HEK293 (cell line): ENCODE measurements around the gene OVOL1.
A peak's percentile ranks its signal among the peaks of the same experiment; 100 is the strongest.

Experiments
- BCL11A ChIP-seq: fragments of 450-650 bp; formaldehyde crosslinking; IDR thresholded peaks from 2 replicates; pipeline ENCODE4 v1.5.1; 2016; ENCODE audit warnings: low read depth, missing biosample characterization, missing genetic modification characterization
- BCL11B ChIP-seq: fragments of 450-650 bp; formaldehyde crosslinking; IDR thresholded peaks from 2 replicates; pipeline ENCODE4 v1.5.1; 2016; ENCODE audit warnings: low read depth, missing biosample characterization, missing genetic modification characterization
- KLF1 ChIP-seq: fragments of 450-650 bp; formaldehyde crosslinking; IDR thresholded peaks from 2 replicates; pipeline ENCODE4 v1.5.1; 2016; ENCODE audit warnings: missing biosample characterization, missing genetic modification characterization
- MYNN ChIP-seq: fragments of 450-650 bp; formaldehyde crosslinking; IDR thresholded peaks from 2 replicates; pipeline ENCODE4 v1.5.1; 2016; ENCODE audit warnings: missing biosample characterization, missing genetic modification characterization, borderline replicate concordance
- OSR2 ChIP-seq: fragments of 450-650 bp; formaldehyde crosslinking; IDR thresholded peaks from 2 replicates; pipeline ENCODE4 v1.5.1; 2016; ENCODE audit warnings: missing biosample characterization, missing genetic modification characterization
- PRDM1 ChIP-seq: fragments of 450-650 bp; formaldehyde crosslinking; IDR thresholded peaks from 2 replicates; pipeline ENCODE4; 2016; ENCODE audit warnings: missing biosample characterization, missing genetic modification characterization
- SP3 ChIP-seq: fragments of 450-650 bp; formaldehyde crosslinking; IDR thresholded peaks from 2 replicates; pipeline ENCODE4 v1.5.1; 2016; ENCODE audit warnings: missing biosample characterization, missing genetic modification characterization
- ZBTB49 ChIP-seq: fragments of 450-650 bp; formaldehyde crosslinking; IDR thresholded peaks from 2 replicates; pipeline ENCODE4 v1.5.1; 2016; ENCODE audit warnings: missing biosample characterization, missing genetic modification characterization, low read depth
- ZBTB8A ChIP-seq: fragments of 450-650 bp; formaldehyde crosslinking; IDR thresholded peaks from 2 replicates; pipeline ENCODE4 v1.5.1; 2016; ENCODE audit warnings: missing biosample characterization, missing genetic modification characterization
- ZNF10 ChIP-seq: fragments of 450-650 bp; formaldehyde crosslinking; IDR thresholded peaks from 2 replicates; pipeline ENCODE4 v1.5.1; 2017; ENCODE audit warnings: missing biosample characterization, missing genetic modification characterization
- ZNF146 ChIP-seq: fragments of 450-650 bp; formaldehyde crosslinking; IDR thresholded peaks from 2 replicates; pipeline ENCODE4 v1.5.1; 2016; ENCODE audit warnings: missing biosample characterization, missing genetic modification characterization
- ZNF157 ChIP-seq: fragments of 450-650 bp; formaldehyde crosslinking; IDR thresholded peaks from 2 replicates; pipeline ENCODE4 v1.5.1; 2016; ENCODE audit warnings: missing biosample characterization, missing genetic modification characterization
- ZNF211 ChIP-seq: fragments of 450-650 bp; formaldehyde crosslinking; IDR thresholded peaks from 2 replicates; pipeline ENCODE4 v1.5.1; 2016; ENCODE audit warnings: low read depth, missing biosample characterization, missing genetic modification characterization
- ZNF341 ChIP-seq: fragments of 450-650 bp; formaldehyde crosslinking; IDR thresholded peaks from 2 replicates; pipeline ENCODE4; 2016; ENCODE audit warnings: low read depth, missing biosample characterization, missing genetic modification characterization
- ZNF398 ChIP-seq: fragments of 450-650 bp; formaldehyde crosslinking; IDR thresholded peaks from 2 replicates; pipeline ENCODE4 v1.5.1; 2017; ENCODE audit warnings: missing biosample characterization, missing genetic modification characterization
- ZNF426 ChIP-seq: fragments of 450-650 bp; formaldehyde crosslinking; IDR thresholded peaks from 2 replicates; pipeline ENCODE4 v1.5.1; 2017; ENCODE audit warnings: missing biosample characterization, missing genetic modification characterization, mild to moderate bottlenecking, inconsistent platforms, moderate library complexity
- ZNF449 ChIP-seq: fragments of 450-650 bp; formaldehyde crosslinking; IDR thresholded peaks from 2 replicates; pipeline ENCODE4 v1.5.1; 2017; ENCODE audit warnings: missing biosample characterization, mild to moderate bottlenecking, missing genetic modification characterization, moderate library complexity
- ZNF48 ChIP-seq: fragments of 450-650 bp; formaldehyde crosslinking; IDR thresholded peaks from 2 replicates; pipeline ENCODE4 v1.5.1; 2016; ENCODE audit warnings: missing biosample characterization, missing genetic modification characterization
- ZNF514 ChIP-seq: fragments of 450-650 bp; formaldehyde crosslinking; IDR thresholded peaks from 2 replicates; pipeline ENCODE4 v1.5.1; 2016; ENCODE audit warnings: missing biosample characterization, missing genetic modification characterization
- ZNF596 ChIP-seq: fragments of 450-650 bp; IDR thresholded peaks from 2 replicates; pipeline ENCODE4 v1.5.0; 2018; ENCODE audit warnings: missing biosample characterization, mild to moderate bottlenecking, missing genetic modification characterization, moderate library complexity
- ZNF664 ChIP-seq: fragments of 450-650 bp; formaldehyde crosslinking; IDR thresholded peaks from 2 replicates; pipeline ENCODE4 v1.5.1; 2016; ENCODE audit warnings: missing biosample characterization, missing genetic modification characterization
- ZNF677 ChIP-seq: fragments of 450-650 bp; IDR thresholded peaks from 2 replicates; pipeline ENCODE4 v1.5.0; 2018; ENCODE audit warnings: missing biosample characterization, mild to moderate bottlenecking, missing genetic modification characterization, moderate library complexity
- ZNF707 ChIP-seq: fragments of 450-650 bp; formaldehyde crosslinking; IDR thresholded peaks from 2 replicates; pipeline ENCODE4 v1.5.1; 2016; ENCODE audit warnings: missing biosample characterization, missing genetic modification characterization
- ZNF768 ChIP-seq: fragments of 450-650 bp; formaldehyde crosslinking; IDR thresholded peaks from 2 replicates; pipeline ENCODE4 v1.5.1; 2018; ENCODE audit warnings: missing biosample characterization, mild to moderate bottlenecking, missing genetic modification characterization
- ZNF791 ChIP-seq: fragments of 450-650 bp; formaldehyde crosslinking; IDR thresholded peaks from 2 replicates; pipeline ENCODE4 v1.5.1; 2016; ENCODE audit warnings: missing biosample characterization, missing genetic modification characterization
- ZSCAN23 ChIP-seq: fragments of 450-650 bp; formaldehyde crosslinking; IDR thresholded peaks from 2 replicates; pipeline ENCODE4 v1.5.1; 2016; ENCODE audit warnings: missing biosample characterization, missing genetic modification characterization
- TF ChIP-seq, protein P1 (sequence below): fragments of 450-650 bp; formaldehyde crosslinking; IDR thresholded peaks from 2 replicates; pipeline ENCODE4 v1.5.1; 2016; ENCODE audit warnings: missing biosample characterization, missing genetic modification characterization, borderline replicate concordance
- TF ChIP-seq, protein P2 (sequence below): fragments of 450-650 bp; formaldehyde crosslinking; IDR thresholded peaks from 2 replicates; pipeline ENCODE4 v1.5.1; 2016; ENCODE audit warnings: missing biosample characterization, missing genetic modification characterization

OVOL1 gene

DNA sequence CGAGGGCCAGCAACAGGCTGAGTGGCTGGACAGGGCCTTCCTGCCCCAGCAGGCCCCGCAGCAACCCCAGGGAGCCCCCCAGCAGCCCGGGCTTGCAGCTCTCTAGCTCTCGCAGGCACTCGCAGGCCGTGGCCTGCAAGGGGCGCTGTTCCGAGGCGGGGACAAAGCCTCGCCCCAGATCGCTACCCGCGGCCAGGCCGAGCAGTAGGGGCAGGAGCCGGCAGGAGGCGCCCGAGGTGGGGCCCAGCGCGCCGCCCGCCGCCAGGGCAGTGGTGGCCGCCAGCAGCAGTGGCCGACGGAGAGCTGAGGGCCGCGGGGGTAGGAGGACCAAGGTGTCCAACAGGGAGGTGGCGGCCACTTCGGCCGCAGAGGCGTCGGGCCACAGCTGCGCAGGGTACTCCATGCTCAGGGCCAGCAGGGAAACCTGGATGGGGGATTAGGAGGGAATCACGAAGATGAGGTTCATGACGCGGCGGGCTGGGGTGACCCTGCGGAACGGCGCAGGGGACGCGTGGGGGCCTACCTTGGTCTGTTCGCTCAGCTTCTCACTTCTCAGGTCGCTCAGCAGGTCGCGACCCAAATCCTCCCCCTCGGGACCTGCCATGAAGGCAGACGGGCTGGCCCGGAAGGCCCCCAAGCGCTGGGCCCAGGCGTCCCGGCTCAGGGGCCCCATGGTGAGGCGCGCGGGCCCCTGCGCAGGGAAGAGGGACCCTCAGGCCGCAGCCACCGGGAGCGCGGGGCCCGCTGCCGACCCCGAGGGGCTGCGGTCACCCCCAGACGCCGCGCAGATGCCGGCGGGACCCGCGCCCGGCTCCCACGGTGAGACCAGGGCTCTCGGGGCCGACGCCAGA is 6.7 kb upstream of the OVOL1 start (continued):
- TF ChIP-seq ZNF10 (tag by site-specific recombination) (peak; percentile 73), KLF1 (tag by site-specific recombination) (no peak), ZNF664 (no peak), ZNF341 (tag by site-specific recombination) (no peak), ZNF426 (tag by site-specific recombination) (no peak), ZBTB8A (tag by site-specific recombination) (peak; percentile 68), ZSCAN23 (tag by site-specific recombination) (no peak), MYNN (tag by site-specific recombination) (no peak), ZNF157 (tag by site-specific recombination) (no peak), ZNF596 (tag by site-specific recombination) (no peak), ZNF514 (no peak), ZNF707 (tag by site-specific recombination) (no peak), ZNF791 (tag by site-specific recombination) (no peak), ZNF449 (tag by site-specific recombination) (no peak), OSR2 (tag by site-specific recombination) (no peak), ZNF211 (no peak), BCL11B (tag by site-specific recombination) (no peak), ZNF398 (tag by site-specific recombination) (no peak), BCL11A (tag by site-specific recombination) (no peak), ZNF677 (no peak), PRDM1 (no peak), SP3 (tag by site-specific recombination) (no peak), ZNF146 (tag by site-specific recombination) (no peak), ZNF768 (tag by site-specific recombination) (no peak), ZBTB49 (tag by site-specific recombination) (no peak), ZNF48 (tag by site-specific recombination) (no peak)
- TF ChIP-seq, protein P1, sequence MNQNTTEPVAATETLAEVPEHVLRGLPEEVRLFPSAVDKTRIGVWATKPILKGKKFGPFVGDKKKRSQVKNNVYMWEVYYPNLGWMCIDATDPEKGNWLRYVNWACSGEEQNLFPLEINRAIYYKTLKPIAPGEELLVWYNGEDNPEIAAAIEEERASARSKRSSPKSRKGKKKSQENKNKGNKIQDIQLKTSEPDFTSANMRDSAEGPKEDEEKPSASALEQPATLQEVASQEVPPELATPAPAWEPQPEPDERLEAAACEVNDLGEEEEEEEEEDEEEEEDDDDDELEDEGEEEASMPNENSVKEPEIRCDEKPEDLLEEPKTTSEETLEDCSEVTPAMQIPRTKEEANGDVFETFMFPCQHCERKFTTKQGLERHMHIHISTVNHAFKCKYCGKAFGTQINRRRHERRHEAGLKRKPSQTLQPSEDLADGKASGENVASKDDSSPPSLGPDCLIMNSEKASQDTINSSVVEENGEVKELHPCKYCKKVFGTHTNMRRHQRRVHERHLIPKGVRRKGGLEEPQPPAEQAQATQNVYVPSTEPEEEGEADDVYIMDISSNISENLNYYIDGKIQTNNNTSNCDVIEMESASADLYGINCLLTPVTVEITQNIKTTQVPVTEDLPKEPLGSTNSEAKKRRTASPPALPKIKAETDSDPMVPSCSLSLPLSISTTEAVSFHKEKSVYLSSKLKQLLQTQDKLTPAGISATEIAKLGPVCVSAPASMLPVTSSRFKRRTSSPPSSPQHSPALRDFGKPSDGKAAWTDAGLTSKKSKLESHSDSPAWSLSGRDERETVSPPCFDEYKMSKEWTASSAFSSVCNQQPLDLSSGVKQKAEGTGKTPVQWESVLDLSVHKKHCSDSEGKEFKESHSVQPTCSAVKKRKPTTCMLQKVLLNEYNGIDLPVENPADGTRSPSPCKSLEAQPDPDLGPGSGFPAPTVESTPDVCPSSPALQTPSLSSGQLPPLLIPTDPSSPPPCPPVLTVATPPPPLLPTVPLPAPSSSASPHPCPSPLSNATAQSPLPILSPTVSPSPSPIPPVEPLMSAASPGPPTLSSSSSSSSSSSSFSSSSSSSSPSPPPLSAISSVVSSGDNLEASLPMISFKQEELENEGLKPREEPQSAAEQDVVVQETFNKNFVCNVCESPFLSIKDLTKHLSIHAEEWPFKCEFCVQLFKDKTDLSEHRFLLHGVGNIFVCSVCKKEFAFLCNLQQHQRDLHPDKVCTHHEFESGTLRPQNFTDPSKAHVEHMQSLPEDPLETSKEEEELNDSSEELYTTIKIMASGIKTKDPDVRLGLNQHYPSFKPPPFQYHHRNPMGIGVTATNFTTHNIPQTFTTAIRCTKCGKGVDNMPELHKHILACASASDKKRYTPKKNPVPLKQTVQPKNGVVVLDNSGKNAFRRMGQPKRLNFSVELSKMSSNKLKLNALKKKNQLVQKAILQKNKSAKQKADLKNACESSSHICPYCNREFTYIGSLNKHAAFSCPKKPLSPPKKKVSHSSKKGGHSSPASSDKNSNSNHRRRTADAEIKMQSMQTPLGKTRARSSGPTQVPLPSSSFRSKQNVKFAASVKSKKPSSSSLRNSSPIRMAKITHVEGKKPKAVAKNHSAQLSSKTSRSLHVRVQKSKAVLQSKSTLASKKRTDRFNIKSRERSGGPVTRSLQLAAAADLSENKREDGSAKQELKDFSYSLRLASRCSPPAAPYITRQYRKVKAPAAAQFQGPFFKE: no peak
- TF ChIP-seq, protein P2, sequence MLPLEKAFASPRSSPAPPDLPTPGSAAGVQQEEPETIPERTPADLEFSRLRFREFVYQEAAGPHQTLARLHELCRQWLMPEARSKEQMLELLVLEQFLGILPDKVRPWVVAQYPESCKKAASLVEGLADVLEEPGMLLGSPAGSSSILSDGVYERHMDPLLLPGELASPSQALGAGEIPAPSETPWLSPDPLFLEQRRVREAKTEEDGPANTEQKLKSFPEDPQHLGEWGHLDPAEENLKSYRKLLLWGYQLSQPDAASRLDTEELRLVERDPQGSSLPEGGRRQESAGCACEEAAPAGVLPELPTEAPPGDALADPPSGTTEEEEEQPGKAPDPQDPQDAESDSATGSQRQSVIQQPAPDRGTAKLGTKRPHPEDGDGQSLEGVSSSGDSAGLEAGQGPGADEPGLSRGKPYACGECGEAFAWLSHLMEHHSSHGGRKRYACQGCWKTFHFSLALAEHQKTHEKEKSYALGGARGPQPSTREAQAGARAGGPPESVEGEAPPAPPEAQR (tag by site-specific recombination): no peak
